GM12873 (cell line): ENCODE results near the gene HNRNPU.

ENCODE experiments used
- TF ChIP-seq, protein P1 (sequence below): IDR thresholded peaks from 2 replicates; pipeline ENCODE4 v1.5.1; 2012; ENCODE audit warnings: low read depth, mild to moderate bottlenecking, moderate library complexity, low read length, control low read depth; ENCODE audit not compliant: insufficient read depth; ENCODE audit errors: missing control alignments

HNRNPU gene

GRCh38 chr1:244802041-244802440 is 62.3 kb downstream of the HNRNPU start:
- TF ChIP-seq, protein P1, sequence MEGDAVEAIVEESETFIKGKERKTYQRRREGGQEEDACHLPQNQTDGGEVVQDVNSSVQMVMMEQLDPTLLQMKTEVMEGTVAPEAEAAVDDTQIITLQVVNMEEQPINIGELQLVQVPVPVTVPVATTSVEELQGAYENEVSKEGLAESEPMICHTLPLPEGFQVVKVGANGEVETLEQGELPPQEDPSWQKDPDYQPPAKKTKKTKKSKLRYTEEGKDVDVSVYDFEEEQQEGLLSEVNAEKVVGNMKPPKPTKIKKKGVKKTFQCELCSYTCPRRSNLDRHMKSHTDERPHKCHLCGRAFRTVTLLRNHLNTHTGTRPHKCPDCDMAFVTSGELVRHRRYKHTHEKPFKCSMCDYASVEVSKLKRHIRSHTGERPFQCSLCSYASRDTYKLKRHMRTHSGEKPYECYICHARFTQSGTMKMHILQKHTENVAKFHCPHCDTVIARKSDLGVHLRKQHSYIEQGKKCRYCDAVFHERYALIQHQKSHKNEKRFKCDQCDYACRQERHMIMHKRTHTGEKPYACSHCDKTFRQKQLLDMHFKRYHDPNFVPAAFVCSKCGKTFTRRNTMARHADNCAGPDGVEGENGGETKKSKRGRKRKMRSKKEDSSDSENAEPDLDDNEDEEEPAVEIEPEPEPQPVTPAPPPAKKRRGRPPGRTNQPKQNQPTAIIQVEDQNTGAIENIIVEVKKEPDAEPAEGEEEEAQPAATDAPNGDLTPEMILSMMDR: no peak

GRCh38 chr1:244801246-244801645 is 63.1 kb downstream of the HNRNPU start:
- TF ChIP-seq, protein P1: peak; percentile 73

DNA sequence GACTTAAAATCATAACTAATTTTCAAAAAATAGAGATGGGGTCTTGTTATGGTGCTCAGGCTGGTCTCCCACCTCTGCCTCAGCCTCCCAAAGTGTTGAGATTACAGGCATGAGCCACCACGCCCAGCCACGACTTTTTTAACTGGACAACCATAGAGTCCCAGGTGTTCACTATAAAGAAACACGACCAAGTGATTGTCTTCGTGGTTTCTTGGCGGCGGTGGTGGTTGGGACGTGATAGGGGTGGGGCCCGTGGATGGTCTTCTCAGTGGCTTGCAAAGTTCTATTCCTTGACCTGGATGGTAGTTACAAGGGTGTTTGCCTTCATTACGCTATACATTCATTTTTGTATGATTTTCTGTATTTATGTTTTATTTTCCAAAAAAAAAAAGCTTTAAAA is 63.5 kb downstream of the HNRNPU start:
- TF ChIP-seq, protein P1: no peak
